Measurements from ENCODE around the gene WWC2.

GRCh38 chr4:183321516-183321915 is 222.5 kb downstream of the WWC2 start:
- no peak for TF ChIP-seq CTCF (IDR thresholded peaks at IDR 0.05)
- TF ChIP-seq POLR2A (IDR thresholded peaks at IDR 0.05), result no peak
- no peak for TF ChIP-seq POLR2AphosphoS5 (IDR thresholded peaks at IDR 0.05)
- no peak for TF ChIP-seq EP300 (IDR thresholded peaks at IDR 0.05)
